ENCODE results near the gene TMCO2.

DNA sequence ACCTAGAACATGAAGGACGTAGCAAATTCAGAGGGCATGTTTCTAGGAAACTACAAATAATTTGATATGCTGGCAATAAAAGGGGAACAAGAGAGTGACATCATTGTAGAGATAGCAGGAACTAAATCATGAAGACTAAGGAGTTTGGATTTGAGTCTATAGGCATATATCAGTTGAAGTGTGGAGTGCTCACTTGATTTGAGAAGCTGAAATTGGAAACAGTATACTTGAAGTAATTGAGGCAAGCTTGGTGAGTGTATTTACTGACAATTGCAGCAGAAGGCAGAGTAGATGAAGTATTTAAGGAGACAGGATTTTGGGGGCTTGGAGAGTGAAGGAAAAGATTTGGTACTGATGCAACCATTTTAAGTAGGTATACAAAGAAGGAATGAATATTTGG, 6.4 kb upstream of the TMCO2 start:
- TF ChIP-seq, protein P1, sequence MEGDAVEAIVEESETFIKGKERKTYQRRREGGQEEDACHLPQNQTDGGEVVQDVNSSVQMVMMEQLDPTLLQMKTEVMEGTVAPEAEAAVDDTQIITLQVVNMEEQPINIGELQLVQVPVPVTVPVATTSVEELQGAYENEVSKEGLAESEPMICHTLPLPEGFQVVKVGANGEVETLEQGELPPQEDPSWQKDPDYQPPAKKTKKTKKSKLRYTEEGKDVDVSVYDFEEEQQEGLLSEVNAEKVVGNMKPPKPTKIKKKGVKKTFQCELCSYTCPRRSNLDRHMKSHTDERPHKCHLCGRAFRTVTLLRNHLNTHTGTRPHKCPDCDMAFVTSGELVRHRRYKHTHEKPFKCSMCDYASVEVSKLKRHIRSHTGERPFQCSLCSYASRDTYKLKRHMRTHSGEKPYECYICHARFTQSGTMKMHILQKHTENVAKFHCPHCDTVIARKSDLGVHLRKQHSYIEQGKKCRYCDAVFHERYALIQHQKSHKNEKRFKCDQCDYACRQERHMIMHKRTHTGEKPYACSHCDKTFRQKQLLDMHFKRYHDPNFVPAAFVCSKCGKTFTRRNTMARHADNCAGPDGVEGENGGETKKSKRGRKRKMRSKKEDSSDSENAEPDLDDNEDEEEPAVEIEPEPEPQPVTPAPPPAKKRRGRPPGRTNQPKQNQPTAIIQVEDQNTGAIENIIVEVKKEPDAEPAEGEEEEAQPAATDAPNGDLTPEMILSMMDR (IDR thresholded peaks at IDR 0.05; ENCODE audit: borderline replicate concordance, extremely low read depth, low read length, poor library complexity, severe bottlenecking), result no peak
- no peak for TF ChIP-seq EZH2 (IDR thresholded peaks at IDR 0.05; ENCODE audit: borderline replicate concordance, low read depth, low read length, severe bottlenecking)
